Activated T-cell treated with anti-CD3 and anti-CD28 coated beads, Interleukin-2, amount 50 U/mL, for 24 hours (primary cell): ENCODE data around the gene ATP9A.

Source experiments
- DNase-seq: peaks from one replicate; pipeline ENCODE4 v3.0.0-alpha.2; 2020
- H3K27ac Mint-ChIP-seq: 2 replicates; pipeline ENCODE4 v1.8.0; 2020; ENCODE audit warnings: mild to moderate bottlenecking, mixed read lengths
- H3K27me3 Mint-ChIP-seq: 2 replicates; pipeline ENCODE4 v1.8.0; 2020; ENCODE audit warnings: mixed read lengths
- H3K36me3 Mint-ChIP-seq: 2 replicates; pipeline ENCODE4 v1.8.0; 2020; ENCODE audit warnings: low read depth, mixed read lengths
- H3K4me1 Mint-ChIP-seq: 2 replicates; pipeline ENCODE4 v1.8.0; 2020; ENCODE audit warnings: low read depth, mixed read lengths
- H3K4me3 Mint-ChIP-seq: 2 replicates; pipeline ENCODE4 v1.8.0; 2020; ENCODE audit warnings: mild to moderate bottlenecking, moderate library complexity, mixed read lengths
- H3K9me3 Mint-ChIP-seq: 2 replicates; pipeline ENCODE4 v1.8.0; 2020; ENCODE audit warnings: mixed read lengths

The ATP9A gene

DNA sequence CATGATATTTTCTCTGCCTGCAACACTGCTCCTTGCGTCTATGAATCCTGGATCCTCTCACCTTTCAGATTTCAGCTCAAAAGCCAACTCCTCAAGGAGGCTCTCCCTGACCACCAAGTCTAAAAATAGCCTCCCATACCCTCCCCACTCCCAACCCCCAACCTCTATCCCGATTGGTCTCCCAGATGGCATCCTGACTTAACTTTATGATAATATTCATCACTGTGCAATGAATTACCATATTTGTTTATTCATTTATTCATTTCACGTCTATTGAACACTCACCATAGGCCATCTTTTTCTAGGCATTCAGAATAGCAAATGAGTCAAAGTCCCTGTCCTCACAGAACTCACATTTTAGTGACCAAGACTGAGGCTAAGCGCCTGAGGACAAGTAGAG, 183.0 kb downstream of the ATP9A start:
- Mint-ChIP-seq H3K36me3 (no peaks in the 10 kb centered on the region), H3K4me3 (no peak overlapping the region), H3K27ac (no peak overlapping the region), H3K27me3 (no peaks in the 10 kb centered on the region), H3K4me1 (peaks cover 8% of the 10 kb centered on the region), H3K9me3 (no peaks in the 10 kb centered on the region)
- no peak for DNase-seq

GRCh38 chr20:51584737-51585136, 183.5 kb downstream of the ATP9A start:
- H3K36me3 Mint-ChIP-seq, result no peaks in the 10 kb centered on the region
- DNase-seq, result no peak
- no peaks in the 10 kb centered on the region for H3K27me3 Mint-ChIP-seq
- H3K4me1 Mint-ChIP-seq, result peaks cover 8% of the 10 kb centered on the region
- H3K9me3 Mint-ChIP-seq, result no peaks in the 10 kb centered on the region
- H3K4me3 Mint-ChIP-seq, result no peak overlapping the region
- no peak overlapping the region for H3K27ac Mint-ChIP-seq

GRCh38 chr20:51584116-51584515, 184.1 kb downstream of the ATP9A start:
- Mint-ChIP-seq H3K36me3 (no peaks in the 10 kb centered on the region), H3K27ac (no peak overlapping the region), H3K27me3 (no peaks in the 10 kb centered on the region), H3K4me3 (no peak overlapping the region), H3K9me3 (no peaks in the 10 kb centered on the region), H3K4me1 (peaks cover 8% of the 10 kb centered on the region)
- DNase-seq, result no peak

- Mint-ChIP-seq H3K4me3 (no peak overlapping the region), H3K9me3 (no peaks in the 10 kb centered on the region), H3K27me3 (no peaks in the 10 kb centered on the region), H3K36me3 (no peaks in the 10 kb centered on the region), H3K27ac (no peak overlapping the region), H3K4me1 (peaks cover 8% of the 10 kb centered on the region)
- DNase-seq, result no peak
Measured at GRCh38 chr20:51583499-51583898, 184.7 kb downstream of the ATP9A start.

GRCh38 chr20:51583073-51583472, 185.1 kb downstream of the ATP9A start:
- Mint-ChIP-seq H3K4me1 (peaks cover 8% of the 10 kb centered on the region), H3K4me3 (no peak overlapping the region), H3K27ac (no peak overlapping the region), H3K27me3 (no peaks in the 10 kb centered on the region), H3K36me3 (no peaks in the 10 kb centered on the region), H3K9me3 (no peaks in the 10 kb centered on the region)
- DNase-seq, result no peak

GRCh38 chr20:51581571-51581970, 186.6 kb downstream of the ATP9A start:
- Mint-ChIP-seq H3K9me3 (no peaks in the 10 kb centered on the region), H3K4me1 (peaks cover 8% of the 10 kb centered on the region), H3K36me3 (no peaks in the 10 kb centered on the region), H3K27me3 (no peaks in the 10 kb centered on the region), H3K4me3 (no peak overlapping the region), H3K27ac (no peak overlapping the region)
- DNase-seq, result no peak

DNA sequence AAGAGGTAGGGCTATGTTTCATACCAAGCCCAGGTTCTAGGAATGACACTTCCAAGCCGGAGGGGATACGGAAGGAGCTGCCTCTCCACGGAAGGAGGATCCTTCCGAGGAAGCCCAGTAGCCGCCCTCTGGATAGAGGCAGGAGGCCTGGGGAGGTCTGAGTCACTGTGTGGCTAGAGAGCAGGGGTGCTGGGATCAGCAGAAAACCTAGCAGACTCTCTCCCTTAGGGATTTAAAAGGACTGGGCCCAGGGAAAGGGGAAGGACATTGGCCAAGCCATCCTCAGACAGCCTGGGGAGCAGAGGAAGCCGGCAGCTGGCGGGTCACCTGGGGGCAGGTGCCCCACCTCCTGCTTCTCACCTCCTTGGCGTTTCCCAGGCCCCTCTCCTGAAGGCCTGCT, 189.1 kb downstream of the ATP9A start:
- no peak overlapping the region for H3K27ac Mint-ChIP-seq
- no peak for DNase-seq
- H3K27me3 Mint-ChIP-seq, result no peaks in the 10 kb centered on the region
- peaks cover 6% of the 10 kb centered on the region for H3K9me3 Mint-ChIP-seq
- peaks cover 13% of the 10 kb centered on the region for H3K4me1 Mint-ChIP-seq
- peaks cover 3% of the 10 kb centered on the region for H3K36me3 Mint-ChIP-seq
- H3K4me3 Mint-ChIP-seq, result no peak overlapping the region

- Mint-ChIP-seq H3K36me3 (peaks cover 3% of the 10 kb centered on the region), H3K27me3 (no peaks in the 10 kb centered on the region), H3K27ac (no peak overlapping the region), H3K4me3 (no peak overlapping the region), H3K4me1 (peaks cover 18% of the 10 kb centered on the region), H3K9me3 (peaks cover 6% of the 10 kb centered on the region)
- DNase-seq, result no peak
Measured at GRCh38 chr20:51578145-51578459, 190.1 kb downstream of the ATP9A start.

DNA sequence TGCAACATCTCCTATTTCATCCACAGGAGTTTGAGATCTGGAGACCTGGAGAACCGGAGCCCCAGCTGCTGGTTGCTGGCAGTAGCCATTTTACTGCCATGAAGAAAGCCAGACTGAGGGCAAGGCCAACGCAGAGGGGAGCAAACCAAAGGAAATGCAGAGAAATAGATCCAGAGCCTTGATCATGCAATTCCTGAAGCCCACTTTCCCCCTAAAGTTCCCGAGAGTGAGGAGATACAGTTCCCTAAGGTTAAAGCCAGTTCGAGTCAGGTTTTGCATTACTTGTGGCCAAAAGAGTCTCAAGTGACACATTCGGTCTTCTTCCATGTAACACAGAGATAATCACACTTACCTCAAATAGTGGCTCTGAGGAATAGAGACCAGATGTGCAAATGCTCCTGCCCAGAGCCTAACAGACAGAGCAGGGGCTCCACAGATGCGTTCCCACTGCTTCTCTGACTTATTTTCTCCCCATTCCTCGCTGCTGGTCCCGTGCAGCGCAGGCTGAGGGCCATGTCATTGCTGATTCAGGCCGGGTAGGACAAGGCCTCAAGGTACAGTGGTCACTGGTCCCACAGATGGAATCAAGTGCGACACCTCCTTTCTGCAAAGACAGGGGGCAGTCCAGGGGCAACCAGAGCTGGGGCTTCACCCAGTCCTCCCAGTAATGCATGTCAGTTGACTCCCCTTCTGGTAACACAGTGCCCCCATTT, 190.6 kb downstream of the ATP9A start:
- Mint-ChIP-seq H3K27me3 (no peaks in the 10 kb centered on the region), H3K4me1 (peaks cover 18% of the 10 kb centered on the region), H3K36me3 (peaks cover 3% of the 10 kb centered on the region), H3K9me3 (peaks cover 6% of the 10 kb centered on the region), H3K4me3 (no peak overlapping the region), H3K27ac (no peak overlapping the region)
- no peak for DNase-seq

DNA sequence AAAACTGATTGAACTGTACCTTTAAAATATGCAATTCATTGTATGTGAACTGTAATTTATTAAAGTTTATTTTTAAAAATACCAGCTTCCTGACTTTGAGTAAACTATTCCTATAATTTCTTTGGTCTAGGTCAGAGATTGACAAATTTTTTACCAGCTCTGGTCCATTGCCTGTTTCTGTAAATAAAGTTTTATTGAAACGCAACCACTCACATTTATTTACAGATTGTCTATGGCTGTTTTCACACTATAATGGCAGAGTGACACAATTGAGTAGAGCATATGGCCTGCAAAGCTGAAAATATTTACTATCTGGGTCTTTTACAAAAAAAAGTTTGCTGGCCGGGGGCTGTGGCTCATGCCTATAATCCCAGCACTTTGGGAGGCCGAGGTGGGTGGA, 192.7 kb downstream of the ATP9A start:
- Mint-ChIP-seq H3K36me3 (peaks cover 3% of the 10 kb centered on the region), H3K27ac (no peak overlapping the region), H3K4me1 (peaks cover 18% of the 10 kb centered on the region), H3K4me3 (no peak overlapping the region), H3K9me3 (peaks cover 6% of the 10 kb centered on the region), H3K27me3 (no peaks in the 10 kb centered on the region)
- no peak for DNase-seq

- Mint-ChIP-seq H3K27ac (peak overlapping the region; percentile 78), H3K27me3 (no peaks in the 10 kb centered on the region), H3K4me1 (peaks cover 18% of the 10 kb centered on the region), H3K9me3 (peaks cover 6% of the 10 kb centered on the region), H3K4me3 (no peak overlapping the region), H3K36me3 (peaks cover 3% of the 10 kb centered on the region)
- DNase-seq, result peak; percentile 50
Measured at GRCh38 chr20:51574248-51575033, 193.7 kb downstream of the ATP9A start.

- Mint-ChIP-seq H3K36me3 (peaks cover 3% of the 10 kb centered on the region), H3K27ac (peak overlapping the region; percentile 73), H3K4me3 (no peak overlapping the region), H3K27me3 (peaks cover under 1% of the 10 kb centered on the region), H3K4me1 (peaks cover 18% of the 10 kb centered on the region), H3K9me3 (peaks cover 6% of the 10 kb centered on the region)
- no peak for DNase-seq
Measured at GRCh38 chr20:51573576-51574243, 194.5 kb downstream of the ATP9A start.

DNA sequence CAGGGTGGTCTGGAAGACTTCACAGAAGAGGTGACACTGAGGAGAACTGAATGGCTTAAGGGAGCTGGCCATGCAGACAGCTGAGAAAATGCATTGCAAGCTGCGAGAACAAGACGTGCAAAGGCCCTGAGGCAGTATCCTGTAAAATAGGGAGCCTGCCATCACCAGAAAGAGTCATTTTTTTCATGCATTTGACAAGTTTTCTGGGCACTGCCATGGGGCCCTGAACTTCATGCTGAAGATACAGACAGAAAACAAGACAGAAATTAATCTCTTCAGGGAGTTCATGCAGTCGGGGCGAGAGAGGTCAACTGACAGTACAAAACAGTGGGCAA, 196.8 kb downstream of the ATP9A start:
- Mint-ChIP-seq H3K36me3 (peaks cover 3% of the 10 kb centered on the region), H3K9me3 (peaks cover 11% of the 10 kb centered on the region), H3K4me3 (no peak overlapping the region), H3K27ac (no peak overlapping the region), H3K4me1 (peaks cover 17% of the 10 kb centered on the region), H3K27me3 (peaks cover 7% of the 10 kb centered on the region)
- DNase-seq, result no peak

- no peak overlapping the region for H3K4me3 Mint-ChIP-seq
- no peak overlapping the region for H3K27ac Mint-ChIP-seq
- peaks cover 7% of the 10 kb centered on the region for H3K27me3 Mint-ChIP-seq
- H3K4me1 Mint-ChIP-seq, result peaks cover 16% of the 10 kb centered on the region
- peaks cover 11% of the 10 kb centered on the region for H3K9me3 Mint-ChIP-seq
- no peak for DNase-seq
- peaks cover 3% of the 10 kb centered on the region for H3K36me3 Mint-ChIP-seq
Measured at GRCh38 chr20:51570739-51571459, 197.3 kb downstream of the ATP9A start.
